Suprapubic skin (tissue), 4 donors: ENCODE data around the gene DIPK1A.

Experiments used
- EP300 ChIP-seq: sonication (generic); formaldehyde crosslinking; IDR thresholded peaks from one replicate; pipeline ENCODE4 v1.6.1; 2017; ENCODE audit warnings: antibody characterized with exemption
- POLR2A ChIP-seq, 2 donors: fragments of 450-650 bp; IDR thresholded peaks; one replicate each; pipeline ENCODE4 v1.6.1; 2017; ENCODE audit warnings: antibody characterized with exemption in 2 of 2, mild to moderate bottlenecking in 2 of 2, moderate library complexity in 2 of 2
- POLR2AphosphoS5 ChIP-seq, 3 donors: sonication (generic); formaldehyde crosslinking; IDR thresholded peaks; one replicate each; pipeline ENCODE4 v1.6.1; 2017; ENCODE audit warnings: antibody characterized with exemption in 3 of 3
- TF ChIP-seq, protein P1 (sequence below), 2 donors: fragments of 200-600 bp in 1 of 2; fragments of 450-650 bp in 1 of 2; sonication (generic) in 1 of 2; IDR thresholded peaks; one replicate each; pipeline ENCODE4 v1.5.1; 2016 to 2019; ENCODE audit warnings: antibody characterized with exemption in 2 of 2, mild to moderate bottlenecking in 1 of 2, moderate library complexity in 1 of 2

DNA sequence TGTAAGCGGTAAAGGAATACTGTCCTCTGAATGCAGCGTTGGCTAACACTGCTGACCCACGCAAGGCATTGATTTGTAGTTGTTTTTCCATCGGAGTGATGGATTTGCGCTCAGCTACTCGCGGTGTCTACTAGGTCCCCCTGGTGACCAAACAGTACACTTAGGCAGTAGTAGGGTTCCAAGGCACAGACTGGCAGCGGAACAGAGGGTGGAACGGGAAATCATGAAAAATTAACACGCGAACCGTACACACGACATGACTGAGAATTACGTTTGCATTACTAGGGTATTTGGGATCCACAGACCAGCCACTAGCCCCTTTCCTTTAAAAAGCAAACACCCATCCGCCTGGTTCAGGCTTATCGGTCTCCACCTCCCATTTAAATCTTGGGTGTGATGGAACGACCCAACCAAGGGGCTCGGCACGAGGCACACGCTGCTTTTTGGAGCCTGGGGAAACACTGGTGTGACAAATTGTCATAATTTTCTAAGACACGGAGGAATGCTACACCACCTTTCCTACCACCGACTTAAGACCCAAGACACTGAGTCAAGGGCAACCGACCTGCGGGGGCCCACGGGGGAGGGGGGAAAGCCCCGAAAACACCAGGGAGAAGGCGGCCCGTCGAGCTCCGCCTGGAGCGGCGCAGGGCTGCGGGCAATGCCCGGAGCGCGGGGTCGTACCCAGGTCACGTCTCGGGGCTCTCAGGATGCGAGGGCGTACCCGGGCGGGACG is 699 bp downstream of the DIPK1A start:
- TF ChIP-seq, protein P1, sequence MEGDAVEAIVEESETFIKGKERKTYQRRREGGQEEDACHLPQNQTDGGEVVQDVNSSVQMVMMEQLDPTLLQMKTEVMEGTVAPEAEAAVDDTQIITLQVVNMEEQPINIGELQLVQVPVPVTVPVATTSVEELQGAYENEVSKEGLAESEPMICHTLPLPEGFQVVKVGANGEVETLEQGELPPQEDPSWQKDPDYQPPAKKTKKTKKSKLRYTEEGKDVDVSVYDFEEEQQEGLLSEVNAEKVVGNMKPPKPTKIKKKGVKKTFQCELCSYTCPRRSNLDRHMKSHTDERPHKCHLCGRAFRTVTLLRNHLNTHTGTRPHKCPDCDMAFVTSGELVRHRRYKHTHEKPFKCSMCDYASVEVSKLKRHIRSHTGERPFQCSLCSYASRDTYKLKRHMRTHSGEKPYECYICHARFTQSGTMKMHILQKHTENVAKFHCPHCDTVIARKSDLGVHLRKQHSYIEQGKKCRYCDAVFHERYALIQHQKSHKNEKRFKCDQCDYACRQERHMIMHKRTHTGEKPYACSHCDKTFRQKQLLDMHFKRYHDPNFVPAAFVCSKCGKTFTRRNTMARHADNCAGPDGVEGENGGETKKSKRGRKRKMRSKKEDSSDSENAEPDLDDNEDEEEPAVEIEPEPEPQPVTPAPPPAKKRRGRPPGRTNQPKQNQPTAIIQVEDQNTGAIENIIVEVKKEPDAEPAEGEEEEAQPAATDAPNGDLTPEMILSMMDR (IDR thresholded peaks at IDR 0.05), result peak; percentile 52
- TF ChIP-seq POLR2A (IDR thresholded peaks at IDR 0.05) (no peak), EP300 (no peak), POLR2AphosphoS5 (IDR thresholded peaks at IDR 0.05) (no peak)
